HEK293 (cell line): ENCODE data around the gene GCDH.

ENCODE experiments used
- EGR2 ChIP-seq: fragments of 450-650 bp; formaldehyde crosslinking; IDR thresholded peaks from 2 replicates; pipeline ENCODE4 v1.5.1; 2016; ENCODE audit warnings: low read depth, missing biosample characterization, missing genetic modification characterization
- GLIS1 ChIP-seq: fragments of 450-650 bp; formaldehyde crosslinking; IDR thresholded peaks from 2 replicates; pipeline ENCODE4 v1.5.1; 2016; ENCODE audit warnings: missing biosample characterization, missing genetic modification characterization
- IKZF3 ChIP-seq: fragments of 450-650 bp; IDR thresholded peaks from 2 replicates; pipeline ENCODE4 v1.5.0; 2018; ENCODE audit warnings: missing biosample characterization, mild to moderate bottlenecking, missing genetic modification characterization, moderate library complexity
- OSR2 ChIP-seq: fragments of 450-650 bp; formaldehyde crosslinking; IDR thresholded peaks from 2 replicates; pipeline ENCODE4 v1.5.1; 2016; ENCODE audit warnings: missing biosample characterization, missing genetic modification characterization
- WT1 ChIP-seq: fragments of 450-650 bp; formaldehyde crosslinking; IDR thresholded peaks from 2 replicates; pipeline ENCODE4 v1.5.1; 2016; ENCODE audit warnings: missing biosample characterization, missing genetic modification characterization
- ZBTB20 ChIP-seq: fragments of 450-650 bp; formaldehyde crosslinking; IDR thresholded peaks from 2 replicates; pipeline ENCODE4 v1.5.1; 2016; ENCODE audit warnings: missing biosample characterization, missing genetic modification characterization
- ZFP69B ChIP-seq: fragments of 450-650 bp; formaldehyde crosslinking; IDR thresholded peaks from 2 replicates; pipeline ENCODE4 v1.5.1; 2016; ENCODE audit warnings: missing biosample characterization, missing genetic modification characterization
- ZNF324 ChIP-seq: fragments of 450-650 bp; formaldehyde crosslinking; IDR thresholded peaks from 2 replicates; pipeline ENCODE4 v1.5.1; 2016; ENCODE audit warnings: missing biosample characterization, missing genetic modification characterization
- ZNF366 ChIP-seq: fragments of 450-650 bp; formaldehyde crosslinking; conservative IDR thresholded peaks from 2 replicates; pipeline ENCODE4 v1.5.1; 2016; ENCODE audit warnings: missing biosample characterization, missing genetic modification characterization
- ZNF398 ChIP-seq: fragments of 450-650 bp; formaldehyde crosslinking; IDR thresholded peaks from 2 replicates; pipeline ENCODE4 v1.5.1; 2017; ENCODE audit warnings: missing biosample characterization, missing genetic modification characterization
- ZNF426 ChIP-seq: fragments of 450-650 bp; formaldehyde crosslinking; IDR thresholded peaks from 2 replicates; pipeline ENCODE4 v1.5.1; 2017; ENCODE audit warnings: missing biosample characterization, missing genetic modification characterization, mild to moderate bottlenecking, inconsistent platforms, moderate library complexity
- ZNF600 ChIP-seq: fragments of 450-650 bp; formaldehyde crosslinking; IDR thresholded peaks from 2 replicates; pipeline ENCODE4 v1.5.1; 2016; ENCODE audit warnings: missing biosample characterization, missing genetic modification characterization
- ZNF621 ChIP-seq: fragments of 450-650 bp; formaldehyde crosslinking; IDR thresholded peaks from 2 replicates; pipeline ENCODE4 v1.5.1; 2017; ENCODE audit warnings: missing biosample characterization, missing genetic modification characterization
- ZNF776 ChIP-seq: fragments of 450-650 bp; formaldehyde crosslinking; IDR thresholded peaks from 2 replicates; pipeline ENCODE4 v1.5.0; 2017; ENCODE audit warnings: missing biosample characterization, missing genetic modification characterization, borderline replicate concordance
- TF ChIP-seq, protein P1 (sequence below): fragments of 450-650 bp; formaldehyde crosslinking; IDR thresholded peaks from 2 replicates; pipeline ENCODE4 v1.5.1; 2016; ENCODE audit warnings: missing biosample characterization, missing genetic modification characterization
- TF ChIP-seq, protein P2 (sequence below): fragments of 450-650 bp; formaldehyde crosslinking; IDR thresholded peaks from 2 replicates; pipeline ENCODE4 v1.5.1; 2016; ENCODE audit warnings: missing biosample characterization, missing genetic modification characterization, borderline replicate concordance
- TF ChIP-seq, protein P3 (sequence below): fragments of 450-650 bp; formaldehyde crosslinking; optimal IDR thresholded peaks from 2 replicates; pipeline ENCODE3; 2016; ENCODE audit warnings: missing biosample characterization, mild to moderate bottlenecking, missing genetic modification characterization

Gene GCDH

DNA sequence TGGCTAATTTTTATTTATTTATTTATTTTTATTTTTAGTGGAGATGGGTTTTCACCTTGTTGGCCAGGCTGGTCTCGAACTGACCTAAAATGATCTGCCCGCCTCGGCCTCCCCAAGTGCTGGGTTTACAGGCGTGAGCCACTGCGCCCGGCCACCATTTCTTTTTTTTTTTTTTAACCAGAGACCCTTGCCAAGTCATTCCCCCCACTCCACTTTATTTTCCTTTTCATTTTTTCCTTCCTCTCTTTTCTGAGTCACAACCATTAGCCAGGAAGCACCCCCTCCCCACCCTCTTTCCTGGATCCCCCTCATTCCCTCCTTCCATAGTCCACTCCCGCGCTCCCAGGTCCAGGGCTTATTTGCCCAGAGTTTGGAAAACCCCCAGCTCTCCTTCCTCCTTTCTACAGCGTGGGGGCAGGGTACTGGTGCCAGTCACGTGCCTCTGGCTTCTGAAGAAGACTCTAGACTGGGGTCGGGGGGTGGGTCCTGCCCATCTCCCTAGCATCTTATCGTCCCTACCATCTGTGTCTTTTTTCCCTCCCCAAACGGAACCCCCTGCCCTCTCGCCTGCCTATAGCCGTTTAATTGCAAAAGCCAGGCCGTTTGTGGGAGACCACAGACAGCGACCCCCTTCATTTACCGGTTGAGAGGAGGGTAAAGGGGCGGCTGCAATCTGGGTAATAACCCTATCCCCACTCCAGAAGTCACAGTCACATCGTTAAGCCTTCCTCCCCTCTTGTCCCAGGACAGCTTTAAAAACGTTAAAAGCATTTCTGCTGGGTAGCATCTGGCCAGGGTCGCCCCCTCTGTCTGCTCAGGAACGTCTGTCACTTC is 46.4 kb downstream of the GCDH start (continued):
- no peak for TF ChIP-seq ZNF600 (tag by site-specific recombination)
- peak; percentile 60; the same call in 1 of the 2 replicates for TF ChIP-seq IKZF3 (tag by site-specific recombination)
- no peak for TF ChIP-seq ZFP69B (tag by site-specific recombination)
- TF ChIP-seq ZNF398 = peak; percentile 25; the same call in 1 of the 2 replicates
- TF ChIP-seq ZNF324 (tag by site-specific recombination) = no peak
- no peak for TF ChIP-seq ZNF621
- no peak for TF ChIP-seq WT1 (tag by site-specific recombination)
- TF ChIP-seq ZBTB20 (tag by site-specific recombination) = peak; percentile 86
- TF ChIP-seq GLIS1 (tag by site-specific recombination) = no peak
- peak; percentile 58 for TF ChIP-seq OSR2 (tag by site-specific recombination)
- TF ChIP-seq ZNF776 (tag by site-specific recombination) = no peak
- 0 out of 2 replicates have a peak, but pooled peaks have one; percentile 25 for TF ChIP-seq EGR2 (tag by site-specific recombination)
- TF ChIP-seq, protein P1, sequence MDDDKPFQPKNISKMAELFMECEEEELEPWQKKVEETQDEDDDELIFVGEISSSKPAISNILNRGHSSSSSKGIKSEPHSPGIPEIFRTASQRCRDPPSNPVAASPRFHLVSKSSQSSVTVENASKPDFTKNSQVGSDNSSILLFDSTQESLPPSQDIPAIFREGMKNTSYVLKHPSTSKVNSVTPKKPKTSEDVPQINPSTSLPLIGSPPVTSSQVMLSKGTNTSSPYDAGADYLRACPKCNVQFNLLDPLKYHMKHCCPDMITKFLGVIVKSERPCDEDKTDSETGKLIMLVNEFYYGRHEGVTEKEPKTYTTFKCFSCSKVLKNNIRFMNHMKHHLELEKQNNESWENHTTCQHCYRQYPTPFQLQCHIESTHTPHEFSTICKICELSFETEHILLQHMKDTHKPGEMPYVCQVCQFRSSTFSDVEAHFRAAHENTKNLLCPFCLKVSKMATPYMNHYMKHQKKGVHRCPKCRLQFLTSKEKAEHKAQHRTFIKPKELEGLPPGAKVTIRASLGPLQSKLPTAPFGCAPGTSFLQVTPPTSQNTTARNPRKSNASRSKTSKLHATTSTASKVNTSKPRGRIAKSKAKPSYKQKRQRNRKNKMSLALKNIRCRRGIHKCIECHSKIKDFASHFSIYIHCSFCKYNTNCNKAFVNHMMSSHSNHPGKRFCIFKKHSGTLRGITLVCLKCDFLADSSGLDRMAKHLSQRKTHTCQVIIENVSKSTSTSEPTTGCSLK (tag by site-specific recombination) = no peak
- peak; percentile 52; the same call in 1 of the 2 replicates for TF ChIP-seq ZNF366 (tag by site-specific recombination)
- TF ChIP-seq, protein P2, sequence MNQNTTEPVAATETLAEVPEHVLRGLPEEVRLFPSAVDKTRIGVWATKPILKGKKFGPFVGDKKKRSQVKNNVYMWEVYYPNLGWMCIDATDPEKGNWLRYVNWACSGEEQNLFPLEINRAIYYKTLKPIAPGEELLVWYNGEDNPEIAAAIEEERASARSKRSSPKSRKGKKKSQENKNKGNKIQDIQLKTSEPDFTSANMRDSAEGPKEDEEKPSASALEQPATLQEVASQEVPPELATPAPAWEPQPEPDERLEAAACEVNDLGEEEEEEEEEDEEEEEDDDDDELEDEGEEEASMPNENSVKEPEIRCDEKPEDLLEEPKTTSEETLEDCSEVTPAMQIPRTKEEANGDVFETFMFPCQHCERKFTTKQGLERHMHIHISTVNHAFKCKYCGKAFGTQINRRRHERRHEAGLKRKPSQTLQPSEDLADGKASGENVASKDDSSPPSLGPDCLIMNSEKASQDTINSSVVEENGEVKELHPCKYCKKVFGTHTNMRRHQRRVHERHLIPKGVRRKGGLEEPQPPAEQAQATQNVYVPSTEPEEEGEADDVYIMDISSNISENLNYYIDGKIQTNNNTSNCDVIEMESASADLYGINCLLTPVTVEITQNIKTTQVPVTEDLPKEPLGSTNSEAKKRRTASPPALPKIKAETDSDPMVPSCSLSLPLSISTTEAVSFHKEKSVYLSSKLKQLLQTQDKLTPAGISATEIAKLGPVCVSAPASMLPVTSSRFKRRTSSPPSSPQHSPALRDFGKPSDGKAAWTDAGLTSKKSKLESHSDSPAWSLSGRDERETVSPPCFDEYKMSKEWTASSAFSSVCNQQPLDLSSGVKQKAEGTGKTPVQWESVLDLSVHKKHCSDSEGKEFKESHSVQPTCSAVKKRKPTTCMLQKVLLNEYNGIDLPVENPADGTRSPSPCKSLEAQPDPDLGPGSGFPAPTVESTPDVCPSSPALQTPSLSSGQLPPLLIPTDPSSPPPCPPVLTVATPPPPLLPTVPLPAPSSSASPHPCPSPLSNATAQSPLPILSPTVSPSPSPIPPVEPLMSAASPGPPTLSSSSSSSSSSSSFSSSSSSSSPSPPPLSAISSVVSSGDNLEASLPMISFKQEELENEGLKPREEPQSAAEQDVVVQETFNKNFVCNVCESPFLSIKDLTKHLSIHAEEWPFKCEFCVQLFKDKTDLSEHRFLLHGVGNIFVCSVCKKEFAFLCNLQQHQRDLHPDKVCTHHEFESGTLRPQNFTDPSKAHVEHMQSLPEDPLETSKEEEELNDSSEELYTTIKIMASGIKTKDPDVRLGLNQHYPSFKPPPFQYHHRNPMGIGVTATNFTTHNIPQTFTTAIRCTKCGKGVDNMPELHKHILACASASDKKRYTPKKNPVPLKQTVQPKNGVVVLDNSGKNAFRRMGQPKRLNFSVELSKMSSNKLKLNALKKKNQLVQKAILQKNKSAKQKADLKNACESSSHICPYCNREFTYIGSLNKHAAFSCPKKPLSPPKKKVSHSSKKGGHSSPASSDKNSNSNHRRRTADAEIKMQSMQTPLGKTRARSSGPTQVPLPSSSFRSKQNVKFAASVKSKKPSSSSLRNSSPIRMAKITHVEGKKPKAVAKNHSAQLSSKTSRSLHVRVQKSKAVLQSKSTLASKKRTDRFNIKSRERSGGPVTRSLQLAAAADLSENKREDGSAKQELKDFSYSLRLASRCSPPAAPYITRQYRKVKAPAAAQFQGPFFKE (tag by site-specific recombination) = no peak
- TF ChIP-seq ZNF426 (tag by site-specific recombination) = no peak
- TF ChIP-seq, protein P3, sequence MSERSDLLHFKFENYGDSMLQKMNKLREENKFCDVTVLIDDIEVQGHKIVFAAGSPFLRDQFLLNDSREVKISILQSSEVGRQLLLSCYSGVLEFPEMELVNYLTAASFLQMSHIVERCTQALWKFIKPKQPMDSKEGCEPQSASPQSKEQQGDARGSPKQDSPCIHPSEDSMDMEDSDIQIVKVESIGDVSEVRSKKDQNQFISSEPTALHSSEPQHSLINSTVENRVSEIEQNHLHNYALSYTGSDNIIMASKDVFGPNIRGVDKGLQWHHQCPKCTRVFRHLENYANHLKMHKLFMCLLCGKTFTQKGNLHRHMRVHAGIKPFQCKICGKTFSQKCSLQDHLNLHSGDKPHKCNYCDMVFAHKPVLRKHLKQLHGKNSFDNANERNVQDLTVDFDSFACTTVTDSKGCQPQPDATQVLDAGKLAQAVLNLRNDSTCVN (tag by site-specific recombination) = no peak
